HG02610 (cell line): ENCODE measurements around the gene SOHLH1.

ENCODE experiments used
- ATAC-seq: cut with Tn5 transposase; IDR thresholded peaks from one replicate; pipeline ENCODE4 v1.9.1; 2021; ENCODE audit warnings: mild to moderate bottlenecking, moderate library complexity; ENCODE audit not compliant: unreplicated experiment

SOHLH1 gene

GRCh38 chr9:135704483-135704882 lies 5.2 kb upstream of the SOHLH1 start:
- ATAC-seq: no peak

GRCh38 chr9:135703726-135704125 lies 4.4 kb upstream of the SOHLH1 start:
- no peak for ATAC-seq

GRCh38 chr9:135701959-135702721 lies 2.9 kb upstream of the SOHLH1 start, which contains the start of gene KCNT1:
KCNT1 (plus strand) TSS chr9:135702185; CDS start chr9:135702259, 74 bp downstream.
- no peak for ATAC-seq

GRCh38 chr9:135701067-135701958 lies 2.0 kb upstream of the SOHLH1 start:
- ATAC-seq: no peak

GRCh38 chr9:135700525-135700924 lies 1.2 kb upstream of the SOHLH1 start:
- ATAC-seq: no peak

GRCh38 chr9:135698767-135699166 lies 514 bp downstream of the SOHLH1 start:
- no peak for ATAC-seq

GRCh38 chr9:135698236-135698635 lies 1.0 kb downstream of the SOHLH1 start:
- no peak for ATAC-seq

GRCh38 chr9:135697226-135697625 lies 2.1 kb downstream of the SOHLH1 start:
- ATAC-seq: no peak

- ATAC-seq: no peak
Observed at GRCh38 chr9:135696446-135696845, 2.8 kb downstream of the SOHLH1 start.

GRCh38 chr9:135695642-135696041 lies 3.6 kb downstream of the SOHLH1 start:
- no peak for ATAC-seq

GRCh38 chr9:135695036-135695435 lies 4.2 kb downstream of the SOHLH1 start:
- ATAC-seq: no peak

GRCh38 chr9:135694414-135694813 lies 4.9 kb downstream of the SOHLH1 start:
- ATAC-seq: no peak

GRCh38 chr9:135693771-135694170 lies 5.5 kb downstream of the SOHLH1 start:
- no peak for ATAC-seq

GRCh38 chr9:135693265-135693664 lies 6.0 kb downstream of the SOHLH1 start:
- no peak for ATAC-seq

- ATAC-seq: no peak
Observed at GRCh38 chr9:135692410-135692809, 6.9 kb downstream of the SOHLH1 start.

- ATAC-seq: no peak
Observed at GRCh38 chr9:135690836-135691570, 8.3 kb downstream of the SOHLH1 start.

GRCh38 chr9:135689011-135689410 lies 10.3 kb downstream of the SOHLH1 start:
- no peak for ATAC-seq

GRCh38 chr9:135687216-135687615 lies 12.1 kb downstream of the SOHLH1 start:
- no peak for ATAC-seq

- ATAC-seq: no peak
Observed at GRCh38 chr9:135684691-135685090, 14.6 kb downstream of the SOHLH1 start.

GRCh38 chr9:135683401-135684034 lies 15.8 kb downstream of the SOHLH1 start:
- ATAC-seq: no peak

- ATAC-seq: no peak
Observed at GRCh38 chr9:135681161-135681560, 18.1 kb downstream of the SOHLH1 start.
